Right atrium auricular region (tissue), 2 donors: ENCODE measurements around the gene CUL7. TPM values are rescaled to one million over a fixed set of nuclear protein-coding genes. Genes with fewer than 3 reads are reported as not detected.
"Not testable (repeated sequence)": the region's sequence is repeated elsewhere in the genome, so short reads cannot be mapped to it uniquely, and the experiment has no call there.

Experiments used
- DNase-seq: peaks from one replicate; pipeline ENCODE4 v3.0.0-alpha.2; 2019; ENCODE audit warnings: low spot score
- H3K27ac ChIP-seq, 2 donors: fragments of 200-600 bp; sonication (generic); 1 replicate in 1 of 2; 2 replicates in 1 of 2; pipeline ENCODE4 v1.5.1; 2016 to 2019
- H3K27me3 ChIP-seq, 2 donors: fragments of 200-600 bp; sonication (generic); one replicate each; pipeline versions ENCODE4 v1.5.1 to v1.6.0; 2017 to 2019
- H3K36me3 ChIP-seq: fragments of 200-600 bp; sonication (generic); one replicate; pipeline ENCODE4 v1.5.1; 2016
- H3K4me1 ChIP-seq, 2 donors: fragments of 200-600 bp; sonication (generic); one replicate each; pipeline versions ENCODE4 v1.5.1 to v1.6.0; 2017 to 2019
- H3K4me3 ChIP-seq, 2 donors: fragments of 200-600 bp; sonication (generic); 1 replicate in 1 of 2; 2 replicates in 1 of 2; pipeline ENCODE4 v1.5.1; 2017 to 2019; ENCODE audit warnings: mild to moderate bottlenecking in 1 of 2, moderate library complexity in 1 of 2
- H3K9me3 ChIP-seq, 2 donors: fragments of 200-600 bp; sonication (generic); one replicate each; pipeline ENCODE4 v1.5.1; 2019
- CTCF ChIP-seq, 2 donors: fragments of 200-600 bp; sonication (generic); IDR thresholded peaks; one replicate each; pipeline ENCODE4 v1.5.1; 2019; ENCODE audit warnings: antibody characterized with exemption in 2 of 2
- total RNA-seq, 2 donors: library from RNA; depleted of rRNA; stranded (reverse); fragments of >200 nt; gene quantifications; one replicate each; pipeline ENCODE4 v1.1.0, GENCODE V29; 2016

The CUL7 gene
- total RNA-seq, 2 donors from 2014 or later = 6.5 to 9.0 TPM

DNA sequence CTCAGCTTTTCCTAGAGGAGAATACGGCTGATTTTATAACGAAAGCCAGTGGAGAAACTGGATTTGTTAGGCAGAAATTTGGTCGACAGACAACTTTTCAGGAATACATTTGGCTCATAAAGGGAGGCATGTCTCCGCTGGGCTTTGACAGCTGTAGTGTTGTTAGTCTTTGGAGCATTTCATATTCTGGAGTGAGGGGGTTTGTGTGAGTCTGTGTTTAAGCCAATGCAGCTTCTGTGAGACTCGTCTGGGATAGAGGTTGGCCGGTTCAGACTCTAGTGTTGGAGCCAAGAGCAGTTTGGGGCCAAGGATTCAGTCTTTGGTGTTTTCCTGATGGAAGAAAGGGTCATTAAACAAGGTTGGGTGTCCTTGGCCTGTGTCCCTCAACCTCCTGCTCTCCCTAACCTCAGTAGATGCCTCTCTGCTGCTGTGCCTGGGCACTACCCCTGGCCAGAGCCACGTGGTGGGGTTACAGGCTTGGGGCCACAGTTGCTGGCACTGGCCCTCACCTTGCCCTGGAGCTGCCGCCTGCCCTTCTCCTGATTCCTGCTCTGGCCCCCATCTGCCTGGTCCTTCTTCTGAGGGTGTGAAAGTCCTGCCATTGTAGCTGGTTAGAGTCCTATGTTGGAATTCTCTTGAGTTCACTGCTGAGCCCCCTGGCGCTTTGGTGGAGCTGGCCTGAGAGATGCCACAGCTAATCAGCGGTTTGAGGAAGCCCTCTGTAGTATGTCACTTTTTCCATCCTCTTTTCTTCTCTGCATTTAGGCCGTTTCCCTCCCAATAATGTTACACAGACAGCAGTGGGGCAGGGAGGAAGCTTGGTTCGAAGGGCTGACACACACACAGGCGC lies 29.4 kb upstream of the CUL7 start:
- no peaks in the 10 kb centered on the region for H3K4me1 ChIP-seq
- H3K4me3 ChIP-seq = no peak overlapping the region
- H3K36me3 ChIP-seq = no peaks in the 10 kb centered on the region
- H3K27me3 ChIP-seq = no peaks in the 10 kb centered on the region
- H3K9me3 ChIP-seq = no peaks in the 10 kb centered on the region
- no peak for TF ChIP-seq CTCF (IDR thresholded peaks at IDR 0.05)
- H3K27ac ChIP-seq = no peak overlapping the region
- DNase-seq = no peak

DNA sequence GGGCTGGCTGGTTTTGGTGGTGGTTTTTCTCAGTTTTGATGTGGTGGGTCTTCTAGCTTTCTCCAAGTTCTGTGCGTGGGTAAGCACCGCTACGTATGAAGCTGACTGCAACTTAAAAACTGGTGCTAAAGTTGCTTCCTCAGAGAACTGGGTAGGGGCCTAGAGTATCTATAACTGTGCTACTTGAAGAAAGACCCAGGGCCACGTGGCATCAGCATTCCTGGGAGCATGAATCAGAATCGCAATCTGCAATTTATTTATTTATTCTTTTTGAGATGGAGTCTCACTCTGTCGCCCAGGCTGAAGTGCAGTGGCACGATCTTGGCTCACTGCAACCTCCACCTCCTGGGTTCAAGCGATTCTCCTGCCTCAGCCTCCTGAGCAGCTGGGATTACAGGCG lies 28.3 kb upstream of the CUL7 start:
- H3K27me3 ChIP-seq, H3K36me3 ChIP-seq, H3K4me1 ChIP-seq: not testable (repeated sequence)

GRCh38 chr6:43081043-43081442 lies 27.4 kb upstream of the CUL7 start:
- TF ChIP-seq CTCF (IDR thresholded peaks at IDR 0.05) = no peak
- no peak for DNase-seq
- no peaks in the 10 kb centered on the region for H3K36me3 ChIP-seq
- H3K4me3 ChIP-seq = no peak overlapping the region
- H3K27ac ChIP-seq = no peak overlapping the region
- no peaks in the 10 kb centered on the region for H3K27me3 ChIP-seq
- no peaks in the 10 kb centered on the region for H3K9me3 ChIP-seq
- peaks cover 0 to 14% of the 10 kb centered on the region in 2 donors for H3K4me1 ChIP-seq

More for the DNA sequence above, 28.3 kb upstream of the CUL7 start:
- H3K4me3 ChIP-seq, H3K9me3 ChIP-seq, H3K27ac ChIP-seq, DNase-seq: not testable (repeated sequence)

DNA sequence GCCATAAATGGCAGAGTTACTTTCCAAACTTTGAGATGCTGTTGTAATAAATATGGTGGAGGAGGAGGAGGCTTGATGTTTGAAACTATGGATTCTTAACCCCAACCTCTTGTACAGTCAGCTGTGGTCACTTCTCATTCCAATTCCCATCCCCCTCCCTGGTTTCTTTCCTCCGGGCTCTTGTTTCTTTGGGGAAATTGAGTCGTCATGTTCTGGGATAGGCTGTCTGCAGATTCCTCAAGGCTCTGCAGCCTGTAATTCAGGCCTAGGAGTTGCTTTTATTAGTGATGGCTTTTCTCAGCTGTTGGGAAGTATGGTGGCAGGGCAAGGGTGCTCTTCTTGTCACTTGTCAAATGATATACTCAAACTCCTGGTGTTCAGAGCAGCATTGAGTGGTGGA lies 25.0 kb upstream of the CUL7 start:
- no peak for TF ChIP-seq CTCF (IDR thresholded peaks at IDR 0.05)
- H3K27ac ChIP-seq = no peak overlapping the region
- no peak overlapping the region for H3K4me3 ChIP-seq
- H3K27me3 ChIP-seq = no peaks in the 10 kb centered on the region
- H3K9me3 ChIP-seq = no peaks in the 10 kb centered on the region
- H3K36me3 ChIP-seq = peaks cover 4% of the 10 kb centered on the region
- H3K4me1 ChIP-seq = peaks cover 0 to 21% of the 10 kb centered on the region in 2 donors
- no peak for DNase-seq

DNA sequence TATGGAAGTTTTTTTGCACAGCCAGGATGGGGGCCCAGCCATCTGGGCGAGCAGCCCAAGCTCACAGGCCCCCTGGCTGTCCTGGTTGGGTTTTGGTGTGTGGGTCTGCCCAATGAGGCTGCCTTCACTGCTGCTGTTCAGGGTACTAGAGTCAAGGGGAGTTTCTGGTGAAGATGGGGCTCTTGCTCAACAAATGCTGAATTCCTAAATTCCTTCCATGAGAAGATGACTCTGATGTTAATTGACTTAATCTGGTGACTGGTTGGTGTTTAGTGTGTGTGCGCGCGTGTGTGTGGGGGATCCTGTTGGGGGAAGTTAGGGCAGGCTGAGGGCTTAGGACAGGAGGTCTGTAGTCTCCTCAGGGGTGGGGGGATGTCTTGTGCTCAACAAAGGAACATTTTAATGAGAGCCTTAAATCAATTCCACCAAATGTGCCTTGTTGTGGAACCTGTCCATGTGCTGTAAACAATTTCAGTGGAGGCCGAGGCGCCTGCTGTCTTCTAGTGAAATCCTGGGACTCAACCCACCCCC lies 24.4 kb upstream of the CUL7 start:
- Histone ChIP-seq H3K27me3 (no peaks in the 10 kb centered on the region), H3K4me1 (peaks cover 0 to 21% of the 10 kb centered on the region in 2 donors), H3K4me3 (no peak overlapping the region), H3K9me3 (no peaks in the 10 kb centered on the region), H3K36me3 (peaks cover 10% of the 10 kb centered on the region), H3K27ac (no peak overlapping the region)
- no peak for DNase-seq
- no peak for TF ChIP-seq CTCF (IDR thresholded peaks at IDR 0.05)

DNA sequence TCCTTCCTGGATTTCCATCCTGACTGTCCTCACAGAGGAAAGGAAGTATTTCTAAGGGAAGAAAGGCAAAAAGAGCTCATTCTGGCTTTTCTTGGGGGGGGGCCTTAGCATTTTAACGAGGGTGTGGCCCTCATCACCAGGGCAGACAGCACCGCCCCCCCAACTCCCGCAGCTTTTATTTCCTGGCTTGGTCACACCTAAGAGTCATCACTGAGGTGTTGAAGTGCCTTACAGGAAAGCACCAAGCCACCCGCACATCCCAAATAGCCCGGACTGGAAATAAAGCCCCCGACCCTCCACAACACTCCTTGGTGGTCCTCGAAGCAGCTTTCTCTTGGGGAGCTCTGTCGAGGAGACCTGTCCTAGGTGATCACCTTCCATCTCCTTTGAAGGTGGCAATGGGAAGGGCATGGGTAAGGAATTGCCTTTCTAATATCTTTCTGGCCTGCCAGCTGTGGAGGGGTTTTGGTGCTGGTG lies 23.7 kb upstream of the CUL7 start:
- no peak for DNase-seq
- H3K27ac ChIP-seq = no peak overlapping the region
- no peaks in the 10 kb centered on the region for H3K27me3 ChIP-seq
- no peaks in the 10 kb centered on the region for H3K9me3 ChIP-seq
- peaks cover 17% of the 10 kb centered on the region for H3K36me3 ChIP-seq
- H3K4me1 ChIP-seq = peaks cover 0 to 21% of the 10 kb centered on the region in 2 donors
- no peak for TF ChIP-seq CTCF (IDR thresholded peaks at IDR 0.05)
- peak overlapping the region; percentile 59 to 64 for H3K4me3 ChIP-seq
